ENCODE data around the gene MRM1.

MRM1 gene

GRCh38 chr17:36614081-36614480 is 12.7 kb downstream of the MRM1 start:
- H3K4me3 ChIP-seq (ENCODE audit: low read depth, low read length) = no peak overlapping the region
- DNase-seq (ENCODE audit: low read depth) = no peak
- TF ChIP-seq, protein P1, sequence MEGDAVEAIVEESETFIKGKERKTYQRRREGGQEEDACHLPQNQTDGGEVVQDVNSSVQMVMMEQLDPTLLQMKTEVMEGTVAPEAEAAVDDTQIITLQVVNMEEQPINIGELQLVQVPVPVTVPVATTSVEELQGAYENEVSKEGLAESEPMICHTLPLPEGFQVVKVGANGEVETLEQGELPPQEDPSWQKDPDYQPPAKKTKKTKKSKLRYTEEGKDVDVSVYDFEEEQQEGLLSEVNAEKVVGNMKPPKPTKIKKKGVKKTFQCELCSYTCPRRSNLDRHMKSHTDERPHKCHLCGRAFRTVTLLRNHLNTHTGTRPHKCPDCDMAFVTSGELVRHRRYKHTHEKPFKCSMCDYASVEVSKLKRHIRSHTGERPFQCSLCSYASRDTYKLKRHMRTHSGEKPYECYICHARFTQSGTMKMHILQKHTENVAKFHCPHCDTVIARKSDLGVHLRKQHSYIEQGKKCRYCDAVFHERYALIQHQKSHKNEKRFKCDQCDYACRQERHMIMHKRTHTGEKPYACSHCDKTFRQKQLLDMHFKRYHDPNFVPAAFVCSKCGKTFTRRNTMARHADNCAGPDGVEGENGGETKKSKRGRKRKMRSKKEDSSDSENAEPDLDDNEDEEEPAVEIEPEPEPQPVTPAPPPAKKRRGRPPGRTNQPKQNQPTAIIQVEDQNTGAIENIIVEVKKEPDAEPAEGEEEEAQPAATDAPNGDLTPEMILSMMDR (IDR thresholded peaks at IDR 0.05; ENCODE audit: insufficient read depth, low read depth, low read length, missing control alignments) = no peak

DNA sequence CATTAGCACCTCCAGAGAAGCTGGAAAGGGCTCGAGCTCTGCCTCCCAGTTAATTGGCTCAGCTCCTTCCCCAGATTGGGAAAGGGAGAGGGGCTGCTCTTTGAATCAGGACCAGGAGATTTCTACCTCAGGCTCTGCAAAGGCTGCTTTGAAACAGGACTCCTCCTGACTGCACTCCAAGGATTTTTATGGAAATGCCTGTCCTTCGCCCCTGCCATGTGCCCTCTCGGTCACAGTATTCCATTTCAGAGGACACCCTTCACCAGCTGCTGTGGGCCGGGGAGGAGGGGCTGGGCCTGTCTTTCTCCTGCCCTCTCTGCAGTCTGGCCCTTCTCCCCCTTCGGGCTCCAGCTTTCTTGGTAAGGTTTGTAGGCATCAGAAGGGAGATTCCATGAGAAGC is 13.6 kb downstream of the MRM1 start:
- H3K4me3 ChIP-seq (ENCODE audit: low read depth, low read length) = no peak overlapping the region
- DNase-seq (ENCODE audit: low read depth) = no peak
- TF ChIP-seq, protein P1 (IDR thresholded peaks at IDR 0.05; ENCODE audit: insufficient read depth, low read depth, low read length, missing control alignments) = no peak

DNA sequence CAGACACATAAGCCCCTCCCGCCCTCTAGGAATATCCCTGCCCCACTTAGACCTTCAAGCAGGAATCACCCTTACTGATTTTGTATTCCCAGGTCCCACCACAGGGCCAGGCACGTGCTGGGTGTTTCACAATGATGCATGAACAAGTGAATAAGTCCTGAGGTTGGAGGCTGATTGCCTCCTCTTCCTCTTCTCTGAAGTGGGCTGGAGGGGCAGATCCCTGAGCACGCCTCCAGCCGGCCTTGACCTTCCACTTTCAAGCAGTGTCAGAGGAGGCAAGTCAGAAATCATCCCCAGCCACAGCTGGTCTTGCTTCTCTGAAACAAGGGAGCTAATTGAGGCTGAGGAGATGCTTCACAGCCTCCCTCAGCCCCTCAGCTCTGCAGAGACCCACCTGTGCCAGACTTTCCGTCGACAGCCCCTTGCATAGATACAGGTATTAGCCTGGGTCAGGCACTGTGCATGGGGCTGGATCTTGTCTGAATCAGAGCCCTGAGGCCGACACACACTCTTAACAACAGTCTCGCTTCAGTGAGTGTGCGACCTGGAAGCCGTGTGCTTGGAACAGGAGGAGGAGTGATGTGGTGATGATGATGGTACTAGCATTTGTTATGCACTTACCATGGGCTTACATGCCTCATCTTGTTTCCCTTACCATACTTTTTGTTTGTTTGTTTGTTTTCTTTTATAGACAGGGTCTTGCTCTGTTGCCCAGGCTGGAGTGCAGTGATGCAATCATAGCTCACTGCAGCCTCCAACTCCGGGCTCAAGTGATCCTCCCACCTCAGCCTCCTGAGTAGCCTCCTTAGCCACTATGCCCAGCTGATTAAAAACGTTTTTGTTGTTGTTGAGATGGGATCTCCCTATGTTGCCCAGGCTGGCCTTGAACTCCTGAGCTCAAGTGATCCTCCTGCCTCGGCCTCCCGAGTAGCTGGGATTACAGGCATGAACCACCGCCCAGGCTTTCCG is 15.0 kb downstream of the MRM1 start:
- no peak for DNase-seq (ENCODE audit: low read depth)
- H3K4me3 ChIP-seq (ENCODE audit: low read depth, low read length) = no peak overlapping the region
- TF ChIP-seq, protein P1 (IDR thresholded peaks at IDR 0.05; ENCODE audit: insufficient read depth, low read depth, low read length, missing control alignments) = no peak

DNA sequence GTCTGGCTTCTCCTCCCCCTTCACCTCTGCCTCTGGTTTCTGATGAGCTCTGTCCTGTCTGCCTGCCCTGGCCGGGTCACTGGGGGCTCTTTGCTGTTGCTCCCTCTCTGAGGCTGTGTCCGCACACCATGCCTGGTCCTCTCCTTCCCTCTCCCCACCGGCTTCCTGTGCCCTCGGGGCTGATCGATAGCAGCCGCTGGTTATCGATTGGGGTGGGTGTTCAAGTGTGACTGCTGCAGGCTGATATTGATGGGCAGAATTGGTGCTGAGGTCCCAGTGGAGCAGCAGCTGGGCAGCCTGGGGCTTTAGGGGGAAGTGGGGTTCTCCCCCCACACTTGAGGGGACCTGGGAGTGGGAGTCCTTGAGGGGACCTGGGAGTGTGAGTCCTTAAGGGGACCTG is 16.4 kb downstream of the MRM1 start:
- no peak overlapping the region for H3K4me3 ChIP-seq (ENCODE audit: low read depth, low read length)
- DNase-seq (ENCODE audit: low read depth) = no peak
- TF ChIP-seq, protein P1 (IDR thresholded peaks at IDR 0.05; ENCODE audit: insufficient read depth, low read depth, low read length, missing control alignments) = no peak

DNA sequence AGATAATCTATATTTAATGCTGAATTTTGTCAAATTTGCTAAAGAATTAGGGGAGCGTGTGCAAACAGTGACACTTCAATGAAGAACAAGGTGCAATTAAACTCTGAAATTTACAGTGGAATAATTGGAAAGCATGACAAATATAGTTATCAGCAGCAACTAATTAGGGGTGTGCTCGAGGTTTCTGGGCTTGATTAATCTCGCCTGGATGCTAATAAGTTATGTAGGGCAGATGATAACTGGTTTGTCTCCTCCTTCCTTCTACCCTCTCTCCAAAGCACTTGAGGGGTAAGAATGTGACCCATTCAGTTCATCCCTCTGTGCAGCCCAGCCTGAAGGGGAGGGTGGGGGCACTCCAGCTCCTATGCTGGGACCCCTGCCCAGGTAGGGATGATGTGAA is 21.9 kb downstream of the MRM1 start:
- TF ChIP-seq, protein P1 (IDR thresholded peaks at IDR 0.05; ENCODE audit: insufficient read depth, low read depth, low read length, missing control alignments) = no peak
- no peak overlapping the region for H3K4me3 ChIP-seq (ENCODE audit: low read depth, low read length)
- no peak for DNase-seq (ENCODE audit: low read depth)

DNA sequence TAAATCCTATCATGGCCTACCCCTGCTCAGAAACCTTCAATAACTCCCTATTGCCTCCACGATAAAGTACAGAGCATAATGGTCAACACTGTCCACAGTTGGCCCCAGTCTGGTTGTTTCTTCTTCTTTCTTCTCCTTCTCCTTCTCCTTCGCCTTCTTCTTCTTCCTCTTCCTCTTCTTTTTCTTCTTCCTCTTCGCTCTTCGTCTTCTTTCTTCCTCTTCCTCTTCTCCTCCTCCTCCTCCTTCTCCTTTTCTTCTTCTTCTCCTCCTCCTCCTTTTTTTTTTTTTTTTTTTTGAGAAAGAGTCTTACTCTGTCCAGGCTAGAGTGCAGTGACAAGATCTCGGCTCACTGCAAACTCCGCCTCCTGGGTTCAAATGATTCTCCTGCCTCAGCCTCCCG is 23.8 kb downstream of the MRM1 start:
- no peak for DNase-seq (ENCODE audit: low read depth)
- H3K4me3 ChIP-seq (ENCODE audit: low read depth, low read length) = no peak overlapping the region
- TF ChIP-seq, protein P1 (IDR thresholded peaks at IDR 0.05; ENCODE audit: insufficient read depth, low read depth, low read length, missing control alignments) = no peak

All from GM12865 (cell line).